ENCODE results near the gene KRTAP12-3. TPM values are rescaled to one million over a fixed set of nuclear protein-coding genes. Genes with fewer than 3 reads are reported as not detected.
A peak's percentile ranks its signal among the peaks of the same experiment; 100 is the strongest.
"Not testable (repeated sequence)": the region's sequence is repeated elsewhere in the genome, so short reads cannot be mapped to it uniquely, and the experiment has no call there.

The KRTAP12-3 gene
- total RNA-seq, 1 donor from 2014 or later = not detected

- no peak overlapping the region for H3K4me3 Mint-ChIP-seq
- no peak for TF ChIP-seq CTCF (IDR thresholded peaks at IDR 0.05; ENCODE audit: unreplicated experiment)
- no peaks in the 10 kb centered on the region for H3K27me3 Mint-ChIP-seq (ENCODE audit: low read depth)
- no peaks in the 10 kb centered on the region for H3K36me3 Mint-ChIP-seq
- H3K27ac Mint-ChIP-seq = no peak overlapping the region
- DNase-seq (ENCODE audit: low spot score in 2 of 2, unreplicated experiment in 2 of 2) = no peak
- peaks cover 45% of the 10 kb centered on the region for H3K9me3 Mint-ChIP-seq
- no peaks in the 10 kb centered on the region for H3K4me1 Mint-ChIP-seq
These were observed 28.9 kb upstream of the KRTAP12-3 start for GRCh38 chr21:44628707-44629391.

GRCh38 chr21:44630440-44630839, 27.3 kb upstream of the KRTAP12-3 start:
- Mint-ChIP-seq H3K27ac (no peak overlapping the region), H3K4me3 (no peak overlapping the region), H3K36me3 (no peaks in the 10 kb centered on the region), H3K4me1 (no peaks in the 10 kb centered on the region), H3K9me3 (peaks cover 41% of the 10 kb centered on the region), H3K27me3 (ENCODE audit: low read depth) (no peaks in the 10 kb centered on the region)
- DNase-seq (ENCODE audit: low spot score in 2 of 2, unreplicated experiment in 2 of 2) = no peak
- TF ChIP-seq CTCF (IDR thresholded peaks at IDR 0.05; ENCODE audit: unreplicated experiment) = no peak

GRCh38 chr21:44632067-44632466, 25.7 kb upstream of the KRTAP12-3 start:
- H3K27ac Mint-ChIP-seq = no peak overlapping the region
- H3K27me3 Mint-ChIP-seq (ENCODE audit: low read depth) = no peaks in the 10 kb centered on the region

GRCh38 chr21:44636209-44637017, 21.3 kb upstream of the KRTAP12-3 start:
- Mint-ChIP-seq H3K27me3 (ENCODE audit: low read depth) (no peaks in the 10 kb centered on the region), H3K4me1 (no peaks in the 10 kb centered on the region), H3K27ac (no peak overlapping the region), H3K4me3 (no peak overlapping the region), H3K36me3 (no peaks in the 10 kb centered on the region), H3K9me3 (peaks cover 32% of the 10 kb centered on the region)
- DNase-seq (ENCODE audit: low spot score in 2 of 2, unreplicated experiment in 2 of 2) = peak in 1 of 2 experiments; percentile 33
- TF ChIP-seq CTCF (IDR thresholded peaks at IDR 0.05; ENCODE audit: unreplicated experiment) = no peak

More at GRCh38 chr21:44632067-44632466, 25.7 kb upstream of the KRTAP12-3 start:
- no peak for DNase-seq (ENCODE audit: low spot score in 2 of 2, unreplicated experiment in 2 of 2)
- Mint-ChIP-seq H3K9me3 (peaks cover 41% of the 10 kb centered on the region), H3K4me3 (no peak overlapping the region), H3K36me3 (no peaks in the 10 kb centered on the region), H3K4me1 (no peaks in the 10 kb centered on the region)
- TF ChIP-seq CTCF (IDR thresholded peaks at IDR 0.05; ENCODE audit: unreplicated experiment) = no peak

GRCh38 chr21:44637018-44637850, 20.5 kb upstream of the KRTAP12-3 start, which contains the start of gene KRTAP10-10:
TSS of gene KRTAP10-10 (plus strand) at chr21:44637356. CDS start at chr21:44637418, 62 bp downstream.
- no peaks in the 10 kb centered on the region for H3K36me3 Mint-ChIP-seq
- peaks cover 29% of the 10 kb centered on the region for H3K9me3 Mint-ChIP-seq
- no peak for TF ChIP-seq CTCF (IDR thresholded peaks at IDR 0.05; ENCODE audit: unreplicated experiment)
- H3K4me3 Mint-ChIP-seq = no peak within 1 kb of the TSS
- peak in 1 of 2 experiments; percentile 36 for DNase-seq (ENCODE audit: low spot score in 2 of 2, unreplicated experiment in 2 of 2)
- H3K4me1 Mint-ChIP-seq = no peaks in the 10 kb centered on the region
- no peak within 1 kb of the TSS for H3K27ac Mint-ChIP-seq
- peaks cover 2% of the 10 kb centered on the region for H3K27me3 Mint-ChIP-seq (ENCODE audit: low read depth)

- not testable (repeated sequence) for H3K4me3 Mint-ChIP-seq; H3K27me3 Mint-ChIP-seq (ENCODE audit: low read depth); H3K4me1 Mint-ChIP-seq; H3K36me3 Mint-ChIP-seq; H3K27ac Mint-ChIP-seq
- H3K9me3 Mint-ChIP-seq = peaks cover 32% of the 10 kb centered on the region
- DNase-seq (ENCODE audit: low spot score in 2 of 2, unreplicated experiment in 2 of 2) = peak in 1 of 2 experiments; percentile 27
These were observed 19.8 kb upstream of the KRTAP12-3 start for GRCh38 chr21:44637851-44638348.

GRCh38 chr21:44638506-44639330, 19.0 kb upstream of the KRTAP12-3 start:
- not testable (repeated sequence) for H3K27me3 Mint-ChIP-seq (ENCODE audit: low read depth); H3K27ac Mint-ChIP-seq

More at GRCh38 chr21:44638506-44639330, 19.0 kb upstream of the KRTAP12-3 start:
- H3K36me3 Mint-ChIP-seq, H3K4me1 Mint-ChIP-seq, H3K4me3 Mint-ChIP-seq: not testable (repeated sequence)
- DNase-seq (ENCODE audit: low spot score in 2 of 2, unreplicated experiment in 2 of 2) = peak in 1 of 2 experiments; percentile 31
- H3K9me3 Mint-ChIP-seq = peaks cover 32% of the 10 kb centered on the region
